ENCODE data around the gene NTRK3.

Gene NTRK3

DNA sequence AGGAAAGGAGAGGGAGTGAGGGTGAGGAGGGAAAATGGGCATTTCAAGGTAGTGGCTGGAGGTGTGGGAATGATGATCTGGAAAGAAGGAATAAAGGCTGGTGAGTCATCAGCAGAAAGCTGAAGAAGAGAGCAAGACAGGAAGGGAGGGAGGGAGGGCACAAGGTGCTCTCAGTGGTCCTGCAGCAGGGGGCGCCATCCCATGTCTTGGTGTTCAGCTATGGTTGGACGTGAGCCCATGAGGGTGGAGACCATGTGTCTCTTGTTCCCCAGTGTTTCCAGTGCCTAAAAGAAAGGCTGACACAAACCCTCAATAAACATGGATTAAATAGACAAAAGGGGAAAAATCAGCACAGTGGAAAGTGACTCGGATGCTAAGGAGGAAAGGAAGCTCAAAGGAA is 228.5 kb downstream of the NTRK3 start:
- no peaks in the 10 kb centered on the region for H3K27me3 Mint-ChIP-seq (ENCODE audit: low read depth)
- H3K9me3 Mint-ChIP-seq: no peaks in the 10 kb centered on the region
- no peak overlapping the region for H3K27ac Mint-ChIP-seq
- H3K4me3 Mint-ChIP-seq: no peak overlapping the region
- H3K36me3 Mint-ChIP-seq (ENCODE audit: low read depth): no peaks in the 10 kb centered on the region
- no peaks in the 10 kb centered on the region for H3K4me1 Mint-ChIP-seq (ENCODE audit: low read depth)

DNA sequence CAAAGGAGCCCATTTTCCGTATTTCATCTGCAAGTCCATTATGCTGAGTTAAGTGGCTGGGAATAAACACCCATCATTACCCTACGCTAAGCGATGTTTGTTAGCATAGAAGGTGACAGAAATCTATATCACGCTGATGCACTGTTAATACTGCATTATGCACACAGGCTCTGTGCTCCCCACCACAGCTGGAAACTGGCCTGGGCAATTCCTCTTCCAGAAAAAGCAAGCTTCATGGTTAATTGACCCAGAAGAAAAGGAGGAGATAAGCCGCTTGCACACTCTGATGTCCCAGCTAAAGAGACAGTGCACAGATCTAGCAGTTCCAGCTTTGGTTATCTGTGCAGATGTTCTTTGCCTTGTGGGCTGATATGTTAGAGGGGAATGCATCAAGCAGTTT is 232.6 kb downstream of the NTRK3 start:
- Mint-ChIP-seq H3K4me3 (no peak overlapping the region), H3K27ac (no peak overlapping the region), H3K27me3 (ENCODE audit: low read depth) (no peaks in the 10 kb centered on the region), H3K9me3 (no peaks in the 10 kb centered on the region), H3K36me3 (ENCODE audit: low read depth) (no peaks in the 10 kb centered on the region), H3K4me1 (ENCODE audit: low read depth) (no peaks in the 10 kb centered on the region)

DNA sequence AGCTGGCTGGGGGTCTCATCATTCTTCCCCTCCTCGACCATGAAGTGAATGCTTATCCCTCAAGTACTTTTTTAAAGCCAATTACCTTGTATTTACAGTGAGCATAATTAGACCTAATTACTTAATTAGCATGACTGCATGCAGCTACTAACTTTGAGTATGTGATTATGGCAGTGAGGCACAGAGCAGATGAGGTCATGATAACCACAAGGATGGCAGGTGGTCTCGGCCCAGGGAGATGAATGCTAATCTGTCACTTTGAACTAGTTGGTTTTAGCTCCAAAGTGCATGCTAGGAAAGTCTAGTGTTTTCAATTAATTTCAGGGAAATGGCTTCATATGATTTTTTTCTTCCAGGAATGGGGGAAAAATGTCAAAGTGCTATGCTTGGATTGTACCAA is 233.8 kb downstream of the NTRK3 start:
- no peak overlapping the region for H3K4me3 Mint-ChIP-seq
- H3K9me3 Mint-ChIP-seq: no peaks in the 10 kb centered on the region
- no peaks in the 10 kb centered on the region for H3K4me1 Mint-ChIP-seq (ENCODE audit: low read depth)
- no peaks in the 10 kb centered on the region for H3K27me3 Mint-ChIP-seq (ENCODE audit: low read depth)
- no peaks in the 10 kb centered on the region for H3K36me3 Mint-ChIP-seq (ENCODE audit: low read depth)
- H3K27ac Mint-ChIP-seq: no peak overlapping the region

- no peaks in the 10 kb centered on the region for H3K4me1 Mint-ChIP-seq (ENCODE audit: low read depth)
- H3K4me3 Mint-ChIP-seq: no peak overlapping the region
- no peaks in the 10 kb centered on the region for H3K36me3 Mint-ChIP-seq (ENCODE audit: low read depth)
- no peaks in the 10 kb centered on the region for H3K9me3 Mint-ChIP-seq
- H3K27me3 Mint-ChIP-seq (ENCODE audit: low read depth): no peaks in the 10 kb centered on the region
- no peak overlapping the region for H3K27ac Mint-ChIP-seq
Observed at GRCh38 chr15:88021601-88022000, 234.9 kb downstream of the NTRK3 start.

- Mint-ChIP-seq H3K27ac (no peak overlapping the region), H3K36me3 (ENCODE audit: low read depth) (no peaks in the 10 kb centered on the region), H3K27me3 (ENCODE audit: low read depth) (no peaks in the 10 kb centered on the region), H3K4me1 (ENCODE audit: low read depth) (no peaks in the 10 kb centered on the region), H3K4me3 (no peak overlapping the region), H3K9me3 (no peaks in the 10 kb centered on the region)
Observed at GRCh38 chr15:88020806-88021205, 235.7 kb downstream of the NTRK3 start.

DNA sequence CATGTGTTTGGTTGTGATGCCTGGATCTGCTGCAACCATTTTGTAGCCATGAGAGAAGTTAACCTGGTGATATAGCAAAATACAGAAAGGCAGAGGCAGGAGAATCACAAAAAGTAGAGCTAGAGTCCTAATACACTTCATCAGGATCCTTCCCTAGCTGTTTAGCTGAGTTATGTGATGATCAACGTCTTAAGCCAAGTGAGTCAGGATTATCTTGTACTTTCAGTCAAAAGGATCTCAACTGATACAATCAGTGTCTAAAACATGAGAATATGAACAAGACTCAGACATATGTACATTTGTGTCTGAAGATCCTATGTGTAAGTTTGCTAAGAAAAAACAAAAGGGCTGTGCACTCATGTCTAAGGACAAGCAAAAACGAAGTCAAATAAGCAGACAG is 236.9 kb downstream of the NTRK3 start:
- no peaks in the 10 kb centered on the region for H3K27me3 Mint-ChIP-seq (ENCODE audit: low read depth)
- H3K36me3 Mint-ChIP-seq (ENCODE audit: low read depth): no peaks in the 10 kb centered on the region
- no peak overlapping the region for H3K27ac Mint-ChIP-seq
- H3K9me3 Mint-ChIP-seq: no peaks in the 10 kb centered on the region
- no peaks in the 10 kb centered on the region for H3K4me1 Mint-ChIP-seq (ENCODE audit: low read depth)
- no peak overlapping the region for H3K4me3 Mint-ChIP-seq

GRCh38 chr15:88018869-88019641 is 237.5 kb downstream of the NTRK3 start:
- Mint-ChIP-seq H3K27me3 (ENCODE audit: low read depth) (no peaks in the 10 kb centered on the region), H3K4me1 (ENCODE audit: low read depth) (no peaks in the 10 kb centered on the region), H3K9me3 (no peaks in the 10 kb centered on the region), H3K36me3 (ENCODE audit: low read depth) (no peaks in the 10 kb centered on the region), H3K4me3 (no peak overlapping the region), H3K27ac (no peak overlapping the region)

DNA sequence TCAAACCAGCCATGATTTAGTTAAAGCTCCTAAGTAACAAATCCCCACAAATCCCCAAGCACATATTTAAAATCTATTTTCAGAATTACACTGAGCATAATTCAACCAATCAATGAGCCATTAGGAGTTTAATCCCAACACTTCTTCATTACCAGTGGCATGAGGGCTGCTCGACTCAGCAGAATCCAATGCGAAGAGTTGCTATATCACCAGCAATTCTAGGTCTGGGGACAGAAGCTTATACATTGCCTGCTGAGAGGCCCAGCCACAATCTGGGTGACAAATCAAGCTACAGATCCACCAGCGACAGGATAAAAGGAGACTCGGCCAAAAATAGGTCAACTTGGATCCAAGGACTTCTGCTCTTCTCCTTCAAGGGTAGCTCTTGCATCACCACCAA is 238.8 kb downstream of the NTRK3 start:
- no peak overlapping the region for H3K4me3 Mint-ChIP-seq
- H3K36me3 Mint-ChIP-seq (ENCODE audit: low read depth): no peaks in the 10 kb centered on the region
- H3K27ac Mint-ChIP-seq: no peak overlapping the region
- H3K9me3 Mint-ChIP-seq: no peaks in the 10 kb centered on the region
- no peaks in the 10 kb centered on the region for H3K27me3 Mint-ChIP-seq (ENCODE audit: low read depth)
- no peaks in the 10 kb centered on the region for H3K4me1 Mint-ChIP-seq (ENCODE audit: low read depth)

GRCh38 chr15:88016406-88016805 is 240.1 kb downstream of the NTRK3 start:
- Mint-ChIP-seq H3K9me3 (no peaks in the 10 kb centered on the region), H3K27ac (no peak overlapping the region), H3K36me3 (ENCODE audit: low read depth) (no peaks in the 10 kb centered on the region), H3K4me3 (no peak overlapping the region), H3K4me1 (ENCODE audit: low read depth) (no peaks in the 10 kb centered on the region), H3K27me3 (ENCODE audit: low read depth) (no peaks in the 10 kb centered on the region)

DNA sequence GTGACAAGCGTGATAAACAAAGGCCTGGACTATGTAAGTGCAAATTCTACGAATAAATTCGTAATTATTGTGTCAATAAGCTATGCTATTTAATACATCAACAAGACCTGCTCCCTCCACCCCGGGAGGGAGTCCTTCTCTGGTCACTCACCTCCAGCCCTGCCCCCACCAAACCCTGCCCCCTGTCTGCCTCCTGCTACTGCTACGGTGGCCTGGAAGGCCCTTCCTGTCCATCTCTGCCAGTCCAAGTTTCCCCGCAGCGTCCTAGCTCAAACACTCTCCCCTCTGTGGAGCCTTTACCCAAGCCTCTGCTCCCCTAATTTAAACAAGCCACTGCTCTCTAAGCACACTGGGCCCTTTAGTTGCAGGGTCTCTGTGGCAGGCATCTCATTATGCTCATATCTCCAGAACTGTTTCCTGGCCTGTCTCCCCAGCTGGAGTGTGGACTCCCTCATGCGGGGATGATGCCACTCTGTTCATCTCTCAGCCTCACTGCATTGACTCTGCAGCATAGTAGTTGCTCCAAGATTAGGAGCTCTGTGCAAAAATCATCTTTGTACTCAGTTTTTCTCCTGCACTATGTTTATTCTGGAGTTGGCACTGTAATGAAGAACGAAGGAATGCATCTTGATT is 241.2 kb downstream of the NTRK3 start:
- Mint-ChIP-seq H3K4me1 (ENCODE audit: low read depth) (no peaks in the 10 kb centered on the region), H3K27me3 (ENCODE audit: low read depth) (no peaks in the 10 kb centered on the region), H3K4me3 (no peak overlapping the region), H3K27ac (no peak overlapping the region), H3K9me3 (no peaks in the 10 kb centered on the region), H3K36me3 (ENCODE audit: low read depth) (no peaks in the 10 kb centered on the region)

- Mint-ChIP-seq H3K36me3 (ENCODE audit: low read depth) (no peaks in the 10 kb centered on the region), H3K4me1 (ENCODE audit: low read depth) (no peaks in the 10 kb centered on the region), H3K27ac (no peak overlapping the region)
Observed at GRCh38 chr15:88014454-88015160, 241.9 kb downstream of the NTRK3 start.

GRCh38 chr15:88013111-88013510 is 243.4 kb downstream of the NTRK3 start:
- H3K27ac Mint-ChIP-seq: no peak overlapping the region

More at GRCh38 chr15:88014454-88015160, 241.9 kb downstream of the NTRK3 start:
- no peaks in the 10 kb centered on the region for H3K27me3 Mint-ChIP-seq (ENCODE audit: low read depth)
- H3K9me3 Mint-ChIP-seq: no peaks in the 10 kb centered on the region
- H3K4me3 Mint-ChIP-seq: no peak overlapping the region

DNA sequence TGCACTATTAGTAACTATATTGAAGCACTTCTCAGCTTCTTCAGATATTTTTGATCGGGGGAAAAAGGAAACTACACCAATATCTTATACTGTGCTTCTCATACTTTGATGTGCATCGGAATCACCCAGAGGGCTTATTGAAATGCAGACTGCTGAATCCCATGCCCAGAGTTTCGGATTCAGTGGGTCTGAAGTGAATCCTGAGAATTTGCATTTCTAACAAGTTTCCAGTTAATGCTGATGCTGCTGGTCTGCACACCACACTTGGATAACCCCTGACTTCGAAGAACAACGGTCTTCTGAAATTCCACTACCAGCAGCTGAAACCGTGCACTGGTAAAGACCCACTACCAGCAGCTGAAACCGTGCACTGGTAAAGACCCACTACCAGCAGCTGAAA is 243.9 kb downstream of the NTRK3 start:
- Mint-ChIP-seq H3K27me3 (ENCODE audit: low read depth) (no peaks in the 10 kb centered on the region), H3K36me3 (ENCODE audit: low read depth) (no peaks in the 10 kb centered on the region), H3K9me3 (no peaks in the 10 kb centered on the region), H3K4me1 (ENCODE audit: low read depth) (no peaks in the 10 kb centered on the region), H3K4me3 (no peak overlapping the region), H3K27ac (no peak overlapping the region)

More at GRCh38 chr15:88013111-88013510, 243.4 kb downstream of the NTRK3 start:
- Mint-ChIP-seq H3K36me3 (ENCODE audit: low read depth) (no peaks in the 10 kb centered on the region), H3K4me3 (no peak overlapping the region), H3K9me3 (no peaks in the 10 kb centered on the region), H3K27me3 (ENCODE audit: low read depth) (no peaks in the 10 kb centered on the region), H3K4me1 (ENCODE audit: low read depth) (no peaks in the 10 kb centered on the region)

DNA sequence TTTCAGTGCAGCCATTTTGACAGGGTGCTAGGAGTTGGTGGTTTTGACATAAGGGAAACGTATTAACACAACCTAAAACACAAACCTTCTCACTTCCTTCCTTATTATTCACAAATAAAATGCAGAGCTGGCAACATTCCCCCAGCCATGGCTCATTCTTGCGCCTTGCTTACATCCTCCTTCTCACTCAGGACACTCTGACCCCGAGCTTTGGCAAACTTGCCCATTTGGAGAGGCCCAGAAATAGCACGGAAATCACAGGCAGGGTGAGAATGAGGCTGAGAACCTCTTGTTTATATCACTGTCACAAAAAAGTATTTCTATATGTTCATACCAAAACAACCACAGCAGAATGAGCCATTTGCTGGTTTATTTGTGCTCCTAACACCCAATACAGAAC is 244.3 kb downstream of the NTRK3 start:
- Mint-ChIP-seq H3K4me3 (no peak overlapping the region), H3K9me3 (no peaks in the 10 kb centered on the region), H3K4me1 (ENCODE audit: low read depth) (no peaks in the 10 kb centered on the region)

GRCh38 chr15:88011533-88011932 is 245.0 kb downstream of the NTRK3 start:
- Mint-ChIP-seq H3K27ac (no peak overlapping the region), H3K4me1 (ENCODE audit: low read depth) (no peaks in the 10 kb centered on the region), H3K27me3 (ENCODE audit: low read depth) (no peaks in the 10 kb centered on the region), H3K36me3 (ENCODE audit: low read depth) (no peaks in the 10 kb centered on the region), H3K4me3 (no peak overlapping the region), H3K9me3 (no peaks in the 10 kb centered on the region)

More for the DNA sequence above, 244.3 kb downstream of the NTRK3 start:
- Mint-ChIP-seq H3K27ac (no peak overlapping the region), H3K27me3 (ENCODE audit: low read depth) (no peaks in the 10 kb centered on the region), H3K36me3 (ENCODE audit: low read depth) (no peaks in the 10 kb centered on the region)

All from T-helper 1 cell treated with Interleukin-12 subunit alpha and Interleukin-12 subunit beta and Interleukin-4 antibody, amounts not matched to agents 30 μg/mL and 1 μg/mL, for 36 hours (primary cell).